ENCODE results near the gene FAM170B.

Gene FAM170B

GRCh38 chr10:49169776-49170175 lies 36.0 kb upstream of the FAM170B start:
- DNase-seq (ENCODE audit: low read depth in 1 of 2, low spot score in 1 of 2), result no peak

- DNase-seq (ENCODE audit: low read depth in 1 of 2, low spot score in 1 of 2), result no peak
These were observed 35.1 kb upstream of the FAM170B start for GRCh38 chr10:49168831-49169500.

- DNase-seq (ENCODE audit: low read depth in 1 of 2, low spot score in 1 of 2), result no peak
These were observed 34.3 kb upstream of the FAM170B start for GRCh38 chr10:49168171-49168540.

GRCh38 chr10:49167425-49168170 lies 33.8 kb upstream of the FAM170B start:
- DNase-seq (ENCODE audit: low read depth in 1 of 2, low spot score in 1 of 2), result no peak

GRCh38 chr10:49166484-49167400 lies 32.9 kb upstream of the FAM170B start:
- DNase-seq (ENCODE audit: low read depth in 1 of 2, low spot score in 1 of 2), result no peak

- no peak for DNase-seq (ENCODE audit: low read depth in 1 of 2, low spot score in 1 of 2)
These were observed 32.1 kb upstream of the FAM170B start for GRCh38 chr10:49165821-49166483.

- no peak for DNase-seq (ENCODE audit: low read depth in 1 of 2, low spot score in 1 of 2)
These were observed 31.4 kb upstream of the FAM170B start for GRCh38 chr10:49165259-49165658.

GRCh38 chr10:49164559-49165188 lies 30.9 kb upstream of the FAM170B start:
- peak in 1 of 2 donors; percentile 10 for DNase-seq (ENCODE audit: low read depth in 1 of 2, low spot score in 1 of 2)

GRCh38 chr10:49163741-49164140 lies 29.9 kb upstream of the FAM170B start:
- DNase-seq (ENCODE audit: low read depth in 1 of 2, low spot score in 1 of 2), result no peak

- no peak for DNase-seq (ENCODE audit: low read depth in 1 of 2, low spot score in 1 of 2)
These were observed 29.0 kb upstream of the FAM170B start for GRCh38 chr10:49162761-49163310.

- DNase-seq (ENCODE audit: low read depth in 1 of 2, low spot score in 1 of 2), result no peak
These were observed 28.2 kb upstream of the FAM170B start for GRCh38 chr10:49162063-49162462.

GRCh38 chr10:49161411-49161997 lies 27.7 kb upstream of the FAM170B start:
- DNase-seq (ENCODE audit: low read depth in 1 of 2, low spot score in 1 of 2), result no peak

GRCh38 chr10:49160814-49161213 lies 27.0 kb upstream of the FAM170B start:
- DNase-seq (ENCODE audit: low read depth in 1 of 2, low spot score in 1 of 2), result no peak

- no peak for DNase-seq (ENCODE audit: low read depth in 1 of 2, low spot score in 1 of 2)
These were observed 26.3 kb upstream of the FAM170B start for GRCh38 chr10:49160110-49160509.

- no peak for DNase-seq (ENCODE audit: low read depth in 1 of 2, low spot score in 1 of 2)
These were observed 25.1 kb upstream of the FAM170B start for GRCh38 chr10:49158915-49159314.

GRCh38 chr10:49158404-49158803 lies 24.6 kb upstream of the FAM170B start:
- no peak for DNase-seq (ENCODE audit: low read depth in 1 of 2, low spot score in 1 of 2)

- DNase-seq (ENCODE audit: low read depth in 1 of 2, low spot score in 1 of 2), result no peak
These were observed 23.4 kb upstream of the FAM170B start for GRCh38 chr10:49157229-49157628.

- no peak for DNase-seq (ENCODE audit: low read depth in 1 of 2, low spot score in 1 of 2)
These were observed 20.8 kb upstream of the FAM170B start for GRCh38 chr10:49154641-49155040.

GRCh38 chr10:49153971-49154370 lies 20.1 kb upstream of the FAM170B start:
- DNase-seq (ENCODE audit: low read depth in 1 of 2, low spot score in 1 of 2), result no peak

GRCh38 chr10:49153115-49153514 lies 19.3 kb upstream of the FAM170B start:
- DNase-seq (ENCODE audit: low read depth in 1 of 2, low spot score in 1 of 2), result no peak

Data from activated CD4-positive, alpha-beta T cell treated with anti-CD3 and anti-CD28 coated beads, Interleukin-2, amount 50 U/mL, for 24 hours (primary cell).